H1 (cell line): ENCODE measurements around the gene B9D2.

Experiments used
- BCL11A ChIP-seq, 2 experiments: IDR thresholded peaks; one replicate each; pipeline ENCODE4 v1.6.1; 2011; ENCODE audit warnings: low read depth in 2 of 2, low read length in 2 of 2, mild to moderate bottlenecking in 2 of 2
- CHD2 ChIP-seq: IDR thresholded peaks from 2 replicates; pipeline ENCODE4 v1.6.1; 2012; ENCODE audit warnings: low read length, improper control_type of control experiment
- CTCF ChIP-seq, 3 experiments: IDR thresholded peaks; 1 replicate in 2 of 3; 2 replicates in 1 of 3; pipeline versions ENCODE4 v1.5.1 to v1.6.1; 2011; ENCODE audit warnings: low read length in 3 of 3, mild to moderate bottlenecking in 3 of 3, inconsistent platforms in 2 of 3, low read depth in 1 of 3, moderate library complexity in 1 of 3; ENCODE audit not compliant: insufficient read depth in 1 of 3; ENCODE audit errors: control extremely low read depth in 1 of 3
- EP300 ChIP-seq, 2 experiments: IDR thresholded peaks; 1 replicate in 1 of 2; 2 replicates in 1 of 2; pipeline ENCODE4 v1.6.1; 2011 to 2012; ENCODE audit warnings: low read depth in 2 of 2, low read length in 2 of 2, mild to moderate bottlenecking in 2 of 2, borderline replicate concordance in 1 of 2, inconsistent platforms in 1 of 2, moderate library complexity in 1 of 2
- GTF2F1 ChIP-seq: IDR thresholded peaks from 2 replicates; pipeline ENCODE4 v1.6.1; 2012; ENCODE audit warnings: low read depth, low read length, improper control_type of control experiment, borderline replicate concordance
- NRF1 ChIP-seq: IDR thresholded peaks from 2 replicates; pipeline ENCODE4 v1.6.1; 2011; ENCODE audit warnings: mild to moderate bottlenecking, low read depth, low read length, improper control_type of control experiment
- POLR2A ChIP-seq, 2 experiments: IDR thresholded peaks; 1 replicate in 1 of 2; 2 replicates in 1 of 2; pipeline ENCODE4 v1.6.1; 2011; ENCODE audit warnings: low read depth in 2 of 2, low read length in 2 of 2, mild to moderate bottlenecking in 2 of 2; ENCODE audit errors: control extremely low read depth in 1 of 2
- POLR2AphosphoS5 ChIP-seq: IDR thresholded peaks from 2 replicates; pipeline ENCODE4 v1.6.1; 2011; ENCODE audit warnings: low read depth, low read length
- SIN3A ChIP-seq, 2 experiments: IDR thresholded peaks in 1 of 2; conservative IDR thresholded peaks in 1 of 2; 2 replicates each; pipeline ENCODE4 v1.6.1; 2011 to 2012; ENCODE audit warnings: low read length in 2 of 2, improper control_type of control experiment in 1 of 2, low read depth in 1 of 2, mild to moderate bottlenecking in 1 of 2
- TEAD4 ChIP-seq: IDR thresholded peaks from 2 replicates; pipeline ENCODE4 v1.6.1; 2012; ENCODE audit warnings: low read depth, low read length, inconsistent platforms, mixed read lengths

DNA sequence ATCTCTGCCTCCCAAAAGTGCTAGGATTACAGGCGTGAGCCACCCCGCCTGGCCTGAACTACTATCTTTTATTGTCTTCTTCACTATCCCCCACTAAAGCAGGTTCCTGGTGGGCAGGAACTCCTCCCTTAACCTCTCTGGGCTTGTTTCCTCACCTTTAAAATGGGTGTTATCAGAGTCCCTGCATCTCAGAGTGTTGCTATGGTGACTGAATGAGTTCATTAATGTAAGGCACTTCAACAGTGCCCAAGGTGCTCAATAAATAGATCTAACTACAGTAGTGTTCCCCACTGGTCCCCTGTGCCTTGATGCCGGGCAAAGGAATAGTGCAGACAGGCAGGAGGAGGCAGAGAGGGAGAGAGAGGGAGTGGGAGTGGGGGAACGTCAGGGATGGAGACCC lies 33.5 kb downstream of the B9D2 start:
- TF ChIP-seq CTCF (IDR thresholded peaks at IDR 0.05; ENCODE audit: control extremely low read depth in 1 of 3, insufficient read depth in 1 of 3, low read depth in 1 of 3, low read length in 3 of 3) (no peak), POLR2A (IDR thresholded peaks at IDR 0.05; ENCODE audit: control extremely low read depth in 1 of 2, low read depth in 2 of 2, low read length in 2 of 2) (no peak), BCL11A (IDR thresholded peaks at IDR 0.05; ENCODE audit: low read depth in 2 of 2, low read length in 2 of 2) (no peak), CHD2 (no peak), TEAD4 (no peak), NRF1 (no peak), SIN3A (conservative IDR thresholded peaks at IDR 0.05 in 1 of 2, IDR thresholded peaks at IDR 0.05 in 1 of 2; ENCODE audit: low read depth in 1 of 2, low read length in 2 of 2) (no peak), POLR2AphosphoS5 (no peak), GTF2F1 (no peak), EP300 (IDR thresholded peaks at IDR 0.05; ENCODE audit: borderline replicate concordance in 1 of 2, low read depth in 2 of 2, low read length in 2 of 2) (no peak)
